ENCODE measurements around the gene RAB6B.
A peak's percentile ranks its signal among the peaks of the same experiment; 100 is the strongest.

The RAB6B gene

DNA sequence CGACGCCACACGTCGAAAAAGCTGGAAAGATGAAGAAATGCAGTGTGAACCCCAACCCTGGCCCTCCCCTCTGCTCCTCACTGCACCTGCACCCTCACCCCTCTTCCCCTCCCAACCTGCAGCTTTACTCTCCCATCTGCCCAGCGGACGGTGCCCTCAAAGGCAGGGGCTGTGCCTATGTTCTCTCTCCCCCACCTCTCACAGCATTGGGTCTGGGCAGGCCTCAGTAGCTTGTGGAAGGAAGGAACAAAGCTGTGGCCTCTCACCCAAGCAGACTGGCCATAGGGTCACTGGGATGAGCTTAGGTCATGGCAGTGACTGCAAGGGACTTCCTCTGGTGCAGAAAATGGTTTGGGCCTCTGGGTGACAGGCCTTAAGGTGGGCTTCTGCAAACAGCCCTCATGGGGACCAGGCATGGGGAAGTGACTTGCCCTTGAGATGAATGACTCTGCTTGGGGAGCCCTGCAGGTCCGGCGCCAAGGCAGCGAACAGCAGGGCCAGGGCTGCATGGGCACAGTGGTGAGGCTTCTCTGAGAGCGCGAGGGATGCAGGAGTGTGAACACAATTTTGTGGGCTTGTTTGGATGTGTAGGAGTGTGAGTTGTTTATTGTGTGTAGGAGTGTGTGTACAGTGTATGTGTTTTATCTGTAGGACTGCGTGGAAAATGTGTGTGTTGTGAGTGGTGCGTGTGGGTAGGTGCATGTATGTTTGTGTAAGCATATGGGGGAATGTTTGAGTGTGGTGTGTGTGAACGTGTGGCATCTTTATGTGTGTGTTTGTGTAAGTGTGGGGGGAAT lies 60.9 kb downstream of the RAB6B start:
- DNase-seq: no peak

DNA sequence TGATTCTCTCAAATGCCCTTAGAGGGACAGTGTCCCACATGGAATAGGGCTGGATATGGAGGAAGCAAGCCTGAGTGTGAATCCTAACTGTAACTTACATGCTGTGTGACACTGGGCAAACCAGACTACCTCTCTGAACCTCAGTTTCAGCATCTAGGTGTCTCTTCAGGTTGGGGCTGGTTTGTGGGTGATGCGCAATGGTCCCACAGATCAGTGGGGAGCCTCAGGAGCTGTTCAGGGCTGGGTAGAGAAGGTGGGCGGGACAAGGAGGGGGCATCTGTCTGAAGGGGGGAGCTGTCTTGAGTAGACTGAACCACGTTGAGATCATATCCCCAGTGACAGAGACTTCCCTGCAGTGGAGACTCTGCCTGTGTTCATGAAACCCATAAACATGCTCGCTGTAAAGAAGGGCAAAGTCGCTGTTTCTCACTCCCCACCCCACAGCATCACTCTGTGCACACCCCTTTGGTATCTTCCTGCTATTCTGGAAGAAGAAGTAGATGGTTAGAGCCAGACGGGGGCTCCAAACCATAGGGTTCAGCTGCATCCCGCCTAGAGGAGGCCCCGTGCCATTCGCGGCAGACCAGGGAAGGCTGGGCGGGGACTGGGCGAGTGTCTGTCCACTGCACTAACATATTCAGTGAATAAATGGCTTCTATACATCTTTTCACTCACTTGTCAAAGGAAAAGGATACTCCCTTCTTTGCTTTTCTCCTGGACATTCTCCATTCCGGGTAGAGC lies 61.6 kb downstream of the RAB6B start:
- DNase-seq: no peak

DNA sequence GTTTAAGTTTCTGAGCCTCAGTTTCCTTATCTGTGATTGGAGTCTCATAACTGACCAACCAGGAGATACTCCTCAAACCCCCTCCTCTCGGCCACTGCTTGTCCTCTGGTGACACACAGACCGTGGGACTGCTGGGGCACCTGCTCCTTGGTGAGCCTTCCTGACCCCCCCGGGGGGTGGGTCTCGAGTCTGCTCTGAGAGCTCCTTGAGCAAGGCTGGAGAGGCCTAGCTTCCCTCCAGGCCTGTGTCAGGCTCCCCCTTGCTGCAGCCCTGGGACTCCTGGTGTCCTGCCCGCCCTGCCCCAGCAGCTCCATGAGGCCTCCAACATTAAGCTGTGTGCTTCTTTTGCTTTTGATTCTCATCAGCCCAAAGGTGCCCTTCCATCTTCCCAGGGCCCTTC lies 62.4 kb downstream of the RAB6B start:
- no peak for DNase-seq

DNA sequence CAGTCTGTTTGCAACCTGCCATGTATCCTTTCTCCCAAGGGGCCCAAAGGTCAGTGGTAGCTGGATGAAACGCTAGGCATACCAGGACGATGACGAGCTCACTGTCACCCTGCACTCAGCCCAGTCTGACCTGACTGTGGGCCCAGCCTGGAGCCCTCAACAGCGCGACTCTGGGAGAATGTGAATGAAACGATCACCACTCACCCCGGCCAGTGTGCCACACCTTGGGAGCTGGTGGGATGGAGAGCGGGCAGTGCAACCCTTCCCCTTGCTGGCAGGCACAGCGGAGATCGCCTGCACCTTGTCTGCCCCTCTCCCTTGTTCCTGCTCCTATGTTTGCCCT lies 62.9 kb downstream of the RAB6B start:
- no peak for DNase-seq

DNA sequence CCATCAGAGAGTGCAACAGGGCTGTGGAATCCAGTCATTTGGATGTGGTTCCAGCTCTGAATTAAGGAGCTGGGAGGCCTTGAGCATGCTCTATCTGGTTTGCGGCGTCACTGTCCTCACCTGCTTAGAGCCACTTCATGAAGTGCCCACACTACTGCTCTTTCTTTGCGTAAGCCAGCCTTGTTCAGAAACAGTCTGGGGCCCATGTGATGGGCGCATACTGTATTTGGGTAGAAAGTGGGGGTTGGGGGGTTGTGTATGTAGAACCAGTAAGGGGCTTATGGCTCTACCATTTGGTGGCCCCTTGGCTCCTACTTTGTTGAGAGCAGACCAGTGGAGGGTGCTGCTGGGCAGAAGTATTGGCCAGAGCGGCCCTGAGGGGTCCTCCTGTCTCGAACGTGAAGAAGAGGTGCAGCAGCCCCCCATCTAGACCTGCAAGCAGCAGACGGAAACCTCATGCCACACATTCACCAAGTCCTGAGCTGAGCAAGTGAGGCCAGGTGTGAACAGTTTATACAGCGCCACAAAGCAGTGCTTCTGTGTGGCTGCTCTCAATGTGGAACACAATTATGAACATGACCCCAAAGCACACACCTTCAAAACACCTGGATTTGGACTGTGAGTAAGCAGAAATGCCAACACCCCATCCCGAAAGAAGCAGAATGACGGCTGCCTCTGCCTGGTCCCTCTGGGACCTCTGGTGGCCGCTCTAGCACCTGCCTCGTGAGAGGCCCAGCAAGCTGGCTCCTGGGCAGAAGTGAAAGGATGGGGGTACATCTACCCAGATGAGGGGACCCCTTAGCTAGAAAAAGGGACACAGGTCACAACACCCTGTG lies 63.5 kb downstream of the RAB6B start:
- DNase-seq: no peak

DNA sequence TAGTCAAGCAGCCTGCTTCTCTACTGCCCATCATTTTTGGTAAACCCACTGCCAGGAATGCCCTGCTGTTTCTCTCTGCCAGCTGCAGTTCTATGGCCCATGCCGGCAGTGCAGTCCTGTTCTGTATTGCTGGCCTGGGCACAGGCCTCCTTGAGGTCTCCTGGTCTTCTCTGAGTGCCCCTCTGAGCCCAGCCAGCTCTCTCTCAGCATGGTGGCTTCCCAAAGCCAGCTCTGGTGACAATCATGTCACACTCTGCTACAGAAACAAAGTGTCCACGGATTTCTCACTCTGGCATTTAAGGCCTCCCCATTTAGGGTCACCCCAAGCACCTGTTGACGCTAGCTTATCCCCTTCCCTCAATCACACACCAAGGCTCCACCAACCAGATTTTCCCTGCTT lies 65.6 kb downstream of the RAB6B start:
- no peak for DNase-seq

DNA sequence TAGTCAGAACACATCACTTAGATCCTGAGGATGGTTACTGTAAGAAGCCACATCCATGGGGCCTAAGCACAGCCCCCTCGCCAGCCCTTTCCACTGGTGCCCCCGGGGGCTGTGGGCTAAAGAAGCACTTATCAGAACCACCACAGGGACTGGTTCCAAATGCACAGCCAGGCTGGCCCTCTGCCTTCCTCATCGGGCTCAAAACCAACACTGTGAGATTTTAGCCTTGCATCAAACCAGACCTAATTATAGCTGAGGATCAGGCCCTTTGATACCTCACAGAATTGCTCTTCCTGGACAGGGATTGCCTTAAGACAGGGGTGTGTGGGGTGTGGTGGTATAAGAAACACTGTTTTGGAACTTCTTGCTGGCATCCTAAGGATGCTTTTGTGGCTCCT lies 66.4 kb downstream of the RAB6B start:
- no peak for DNase-seq

DNA sequence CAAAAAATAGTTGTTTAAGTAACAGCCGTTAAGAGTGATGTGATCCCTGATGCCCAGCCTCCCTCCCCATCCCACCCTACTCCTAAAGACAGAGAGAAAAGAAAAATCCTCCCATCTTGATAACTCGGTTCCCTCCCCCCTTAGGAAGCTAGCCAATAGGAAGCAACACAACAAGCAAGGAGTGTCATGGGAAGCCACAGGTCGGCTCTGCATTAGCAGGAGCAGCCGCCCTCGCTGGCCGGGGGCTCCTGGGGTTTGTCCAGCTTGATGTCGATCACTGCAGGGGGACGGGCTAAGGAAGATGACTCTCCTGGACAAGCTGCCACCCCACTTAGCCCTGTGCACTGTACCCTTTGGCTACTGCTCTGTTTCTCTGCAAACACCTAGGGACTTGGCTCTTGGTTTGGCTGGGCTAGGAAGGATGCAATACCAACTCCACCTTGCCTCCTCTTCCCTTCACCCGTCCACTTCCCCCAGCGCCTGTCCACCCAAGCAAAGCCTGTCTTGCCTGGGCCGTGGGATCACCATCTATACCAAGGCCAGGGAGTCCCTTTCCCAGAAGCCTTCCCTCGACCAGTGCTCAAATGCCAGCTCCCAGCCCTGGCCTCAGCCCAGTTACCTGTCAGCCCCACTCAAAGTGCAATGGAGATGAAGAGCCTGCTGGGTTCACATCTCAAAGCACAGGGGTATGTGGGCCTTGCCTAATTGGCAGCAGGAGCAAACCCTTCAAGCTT lies 66.9 kb downstream of the RAB6B start:
- DNase-seq: no peak

DNA sequence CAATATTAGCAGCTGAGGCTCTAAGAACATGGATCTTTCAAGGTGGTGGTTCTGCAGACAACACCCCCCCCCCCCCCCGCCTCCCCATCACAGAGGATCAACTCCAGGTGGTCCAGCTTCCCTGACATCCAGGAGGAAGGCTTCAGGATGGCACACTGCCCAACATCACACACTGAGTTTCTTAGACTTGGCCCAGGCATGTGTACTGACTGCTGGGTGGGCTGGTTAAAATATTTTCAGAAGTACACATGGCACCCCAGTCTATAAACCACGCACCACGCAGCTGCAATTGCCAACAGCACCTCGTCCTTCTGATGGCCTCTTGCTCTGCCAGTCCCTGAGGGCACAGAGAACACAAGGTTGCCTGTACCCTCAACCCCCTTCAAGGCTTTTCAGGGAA lies 68.0 kb downstream of the RAB6B start:
- DNase-seq: no peak

DNA sequence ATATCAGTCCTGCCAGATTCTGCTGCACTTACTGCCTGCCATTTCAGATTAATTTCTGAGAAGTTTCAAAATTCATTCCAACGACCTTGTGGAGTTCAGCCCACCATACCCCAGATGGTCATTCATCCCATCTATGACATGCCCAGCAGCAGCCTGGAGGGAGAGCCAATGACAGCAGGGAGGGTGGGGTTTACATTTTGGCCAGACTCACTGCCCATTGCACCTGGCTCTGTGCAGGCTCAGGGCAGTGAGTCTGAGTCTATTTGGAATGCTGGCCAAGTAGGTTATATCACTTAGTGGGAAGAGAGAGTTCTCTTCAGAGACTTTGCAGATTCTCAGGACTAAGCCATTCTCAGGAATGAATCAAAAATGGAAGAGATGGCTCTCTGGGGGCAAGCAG lies 68.5 kb downstream of the RAB6B start:
- no peak for DNase-seq

DNA sequence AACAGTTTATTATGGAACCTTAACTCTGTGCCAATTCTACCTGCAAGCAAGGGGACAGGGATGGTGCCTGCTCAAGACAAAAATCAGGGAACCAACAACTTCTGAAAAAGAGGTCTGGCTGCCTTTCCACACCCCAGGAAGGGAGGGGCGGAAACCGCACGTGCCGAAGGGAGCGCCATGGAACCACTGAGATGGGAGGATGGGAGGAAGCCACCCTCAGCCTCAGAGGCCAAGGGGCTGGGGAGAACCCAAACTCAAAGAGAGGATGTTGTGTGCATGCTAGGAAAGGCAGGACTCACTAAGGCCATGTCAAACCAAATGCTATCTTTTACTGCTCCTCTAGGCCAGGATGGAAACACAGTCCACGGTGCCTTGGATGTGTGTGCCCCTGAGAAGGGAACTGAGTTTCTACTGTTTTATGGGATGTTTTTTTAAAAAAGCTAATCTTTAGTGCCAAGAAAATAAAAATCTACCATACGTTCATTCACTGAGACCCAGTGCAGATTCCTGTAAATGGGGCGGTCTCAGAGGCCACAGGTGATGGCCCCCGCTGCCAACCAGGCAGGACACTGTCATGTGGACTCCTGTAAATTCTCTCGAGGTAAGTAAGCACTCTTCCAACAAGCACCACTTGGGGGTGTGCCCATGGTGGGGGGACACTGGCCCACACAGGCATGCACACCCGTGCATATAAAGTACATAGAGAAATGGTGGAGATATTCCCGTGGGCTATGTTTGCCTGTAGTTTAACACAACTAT lies 69.5 kb downstream of the RAB6B start:
- no peak for DNase-seq

DNA sequence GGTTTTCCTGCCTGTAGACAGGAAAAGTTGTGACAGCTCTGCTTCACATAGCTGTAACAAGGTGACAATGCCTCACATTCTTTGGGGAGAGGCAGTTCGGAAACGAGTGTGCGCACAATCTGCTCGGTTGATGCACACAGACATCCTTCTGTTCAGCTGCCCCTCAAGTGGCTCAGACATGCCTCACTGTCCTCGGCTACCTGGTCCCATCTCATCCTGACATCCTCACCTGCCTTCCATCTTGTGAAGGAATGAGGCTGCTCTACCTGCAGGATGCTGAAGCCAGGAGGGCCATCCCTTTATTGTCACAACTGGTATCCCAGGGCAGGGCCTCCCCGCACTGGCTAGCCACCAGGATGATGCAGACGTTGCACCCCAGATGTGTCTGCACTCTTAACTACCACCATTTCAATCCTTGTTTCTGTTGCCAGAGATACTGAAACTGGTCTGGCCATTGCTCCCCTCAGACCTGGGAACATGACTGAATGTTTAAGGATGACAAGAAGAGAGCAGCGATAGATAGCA lies 70.7 kb downstream of the RAB6B start:
- DNase-seq: no peak

DNA sequence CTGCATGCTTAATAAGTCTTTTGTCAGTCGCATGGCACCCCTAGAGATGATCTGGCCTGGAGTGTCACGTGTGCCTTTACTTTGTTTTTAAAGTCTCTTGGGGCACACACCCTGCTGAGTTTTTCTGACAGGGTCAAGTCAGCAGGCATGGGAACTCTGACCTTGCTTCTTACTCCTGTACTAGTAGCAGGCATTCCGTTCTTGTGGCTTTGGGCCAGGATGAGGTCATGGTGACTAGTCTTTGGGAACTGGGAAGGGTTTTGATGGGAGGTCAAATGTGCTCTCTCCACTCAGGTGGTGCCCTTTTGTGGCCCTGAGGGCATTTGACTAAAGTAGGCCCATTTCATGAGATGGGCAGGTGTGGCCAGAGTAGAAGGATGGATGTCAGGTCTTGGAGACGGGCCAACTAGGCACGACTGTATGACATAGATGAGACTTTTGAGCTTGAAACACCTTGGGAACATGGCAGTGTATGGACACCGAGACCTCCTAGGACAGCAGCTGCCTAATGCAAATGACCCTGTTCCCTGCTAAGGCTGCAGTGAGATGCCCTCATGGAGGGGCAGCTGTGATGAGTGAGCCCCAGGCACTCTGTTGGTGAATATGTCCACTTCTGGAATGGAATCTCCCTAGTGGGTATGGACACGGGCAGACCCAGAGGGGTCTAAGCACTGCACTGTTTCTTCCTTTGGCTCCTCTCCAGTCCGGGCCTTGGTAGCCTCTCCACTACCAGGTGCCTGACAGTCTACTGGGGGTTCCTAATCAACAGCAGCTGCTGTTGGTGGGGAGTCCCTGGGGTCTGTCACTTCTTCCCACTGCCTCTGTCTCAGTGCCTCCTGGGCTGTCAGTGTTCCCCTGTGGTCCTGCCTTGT lies 73.7 kb downstream of the RAB6B start:
- DNase-seq: peak; percentile 22

DNA sequence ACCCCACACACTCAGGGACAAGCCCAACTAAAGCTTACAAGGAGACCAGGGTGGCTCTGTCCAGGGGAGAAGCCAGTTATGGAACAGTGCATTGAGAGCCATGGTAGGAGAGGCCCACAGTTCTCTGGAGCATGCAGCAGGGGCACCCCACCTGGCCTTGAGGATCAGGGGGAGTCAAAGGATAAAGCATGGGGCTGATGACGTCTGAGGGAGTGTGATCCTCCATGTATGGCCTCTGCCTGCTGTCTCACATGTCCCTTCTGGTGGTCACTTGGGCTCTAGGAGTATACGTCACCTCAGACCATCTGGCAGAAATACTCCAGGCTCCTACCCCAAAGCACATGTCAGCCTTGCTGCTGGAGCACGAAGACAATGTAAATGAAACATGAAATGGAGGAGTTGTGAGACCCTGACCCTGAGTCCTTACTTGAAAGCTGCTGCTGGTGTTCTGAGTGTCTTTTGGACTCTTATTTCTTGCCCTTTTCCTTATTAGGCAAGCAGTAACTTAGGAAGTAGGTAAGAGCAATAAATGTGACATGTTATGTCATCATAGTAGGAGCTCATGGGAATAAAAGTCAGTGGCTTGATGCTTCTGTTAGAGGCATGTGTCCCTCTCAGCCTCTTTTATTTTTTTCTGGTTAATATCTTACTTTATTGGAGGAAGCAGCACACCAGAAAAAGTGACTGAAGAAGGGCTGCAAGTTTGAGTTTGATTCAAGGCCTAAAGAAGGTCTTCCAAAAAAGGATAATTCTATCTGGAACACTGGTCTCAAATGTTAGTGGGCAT lies 74.6 kb downstream of the RAB6B start:
- DNase-seq: no peak

DNA sequence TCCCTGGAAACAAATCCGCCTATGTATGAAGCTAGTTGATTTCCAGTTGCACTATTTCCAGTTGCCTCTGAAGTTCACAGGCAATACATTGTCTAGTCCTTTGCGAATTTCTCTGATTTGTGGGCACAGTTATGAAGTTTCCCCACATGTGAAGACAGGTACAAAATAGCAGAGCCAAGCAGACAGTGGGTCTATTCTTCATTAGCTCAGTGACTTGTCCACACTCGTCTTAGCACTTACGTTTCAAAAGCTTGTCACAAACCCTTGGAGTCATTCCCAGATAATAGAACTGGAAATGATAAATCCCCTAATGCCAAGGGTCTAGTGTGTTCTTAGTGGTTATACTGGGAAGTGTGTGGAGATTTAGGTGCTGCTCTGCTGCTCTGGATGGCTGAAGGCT lies 75.6 kb downstream of the RAB6B start:
- DNase-seq: no peak

DNA sequence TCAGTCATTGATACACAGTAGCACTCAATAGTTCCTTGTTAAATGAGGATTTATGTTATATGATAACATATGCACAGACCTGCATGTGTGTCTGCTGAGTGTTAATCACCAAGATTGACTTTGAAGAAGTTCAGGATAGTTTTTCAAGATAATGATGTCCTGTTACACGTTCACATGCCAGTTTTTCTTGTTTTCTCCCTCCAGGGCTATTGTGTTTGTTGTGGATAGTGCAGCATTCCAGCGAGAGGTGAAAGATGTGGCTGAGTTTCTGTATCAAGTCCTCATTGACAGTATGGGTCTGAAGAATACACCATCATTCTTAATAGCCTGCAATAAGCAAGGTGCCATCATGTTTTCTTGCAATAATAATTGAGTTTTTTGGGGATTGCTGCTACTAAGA lies 80.3 kb downstream of the RAB6B start:
- no peak for DNase-seq

DNA sequence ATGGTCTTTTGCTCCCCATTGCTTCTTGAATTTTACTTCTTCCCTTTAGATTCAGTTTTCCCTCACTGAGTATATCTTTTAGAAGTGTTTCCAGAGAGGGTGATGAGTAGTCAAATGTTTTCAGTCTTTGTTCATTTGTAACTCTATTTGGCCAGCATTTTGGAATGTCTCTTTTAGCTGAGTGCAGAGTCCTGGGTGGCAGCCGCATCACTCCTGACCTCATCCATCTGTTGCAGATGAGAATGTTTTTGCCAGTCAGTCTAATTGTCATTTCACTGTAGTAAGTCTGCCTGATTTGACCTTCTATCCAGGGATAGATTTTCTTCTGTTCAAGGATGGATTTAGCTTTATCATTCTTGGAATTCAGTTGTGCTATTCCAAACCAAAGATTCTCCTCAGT lies 82.8 kb downstream of the RAB6B start:
- DNase-seq: no peak

DNA sequence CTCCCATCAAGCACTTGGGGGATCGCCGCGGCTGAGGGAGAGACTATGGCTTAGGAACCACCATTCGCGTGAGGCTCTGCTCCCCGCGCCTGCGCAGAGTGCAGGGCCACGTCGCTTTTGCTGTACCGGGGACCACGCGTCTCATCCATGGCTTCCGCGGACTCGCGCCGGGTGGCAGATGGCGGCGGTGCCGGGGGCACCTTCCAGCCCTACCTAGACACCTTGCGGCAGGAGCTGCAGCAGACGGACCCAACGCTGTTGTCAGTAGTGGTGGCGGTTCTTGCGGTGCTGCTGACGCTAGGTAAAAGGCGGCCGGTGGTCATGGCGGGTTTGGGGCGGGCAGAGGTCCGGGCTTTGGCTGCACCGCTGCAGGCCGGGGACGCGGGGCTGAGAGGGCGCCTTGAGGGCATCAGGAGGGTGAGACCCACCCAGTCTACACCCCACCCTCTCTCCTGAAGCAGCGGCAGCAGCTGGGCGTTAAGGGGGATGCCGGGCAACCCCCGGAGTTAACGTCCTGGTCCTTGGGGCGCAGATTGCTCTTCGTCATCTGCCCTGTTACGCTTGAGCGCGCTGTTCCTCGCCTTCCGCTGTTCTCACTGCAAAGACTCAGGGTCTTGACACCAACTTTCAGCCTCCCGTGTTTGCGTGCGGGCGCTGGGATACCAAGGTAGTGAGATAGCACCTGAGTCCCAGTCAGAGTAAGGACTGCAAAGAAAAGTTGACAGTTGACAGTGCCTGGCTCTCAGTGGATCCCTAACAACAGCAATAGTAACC lies 89.8 kb downstream of the RAB6B start, which contains the start of gene SRPRB:
Gene SRPRB, plus strand, starts transcription at position 114 of the 774 bp plus-strand sequence. Its CDS starts 34 bp downstream, at position 148.
- DNase-seq: peak; percentile 79

DNA sequence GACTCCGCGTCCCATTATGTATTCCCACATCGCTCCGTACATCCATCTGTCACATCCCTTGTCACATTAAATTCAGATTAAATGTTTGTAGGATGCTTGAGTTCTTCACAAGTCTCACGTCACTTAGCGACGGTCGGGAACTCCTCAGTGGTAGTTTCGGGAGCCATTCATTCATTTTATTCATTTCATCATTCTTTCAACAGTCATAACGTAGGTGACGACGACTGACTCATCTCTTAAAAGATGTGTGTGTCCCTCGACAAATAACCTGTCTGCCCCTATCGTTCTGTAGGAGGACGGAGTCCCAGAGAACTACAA lies 90.3 kb downstream of the RAB6B start:
- DNase-seq: no peak
